Keratinocyte (primary cell): Measurements from ENCODE around the gene KCNG2. TPM values are rescaled to one million over a fixed set of nuclear protein-coding genes. Genes with fewer than 3 reads are reported as not detected.

ENCODE experiments used
- DNase-seq: peaks from one replicate; pipeline ENCODE4 v3.0.0-alpha.2; 2011; ENCODE audit warnings: low read depth, missing footprints, low spot score
- FAIRE-seq: peaks from 2 replicates; lab custom pipeline; 2011; peaks lifted over from hg19 to GRCh38; lab: Jason Lieb, UNC
- H2AFZ ChIP-seq: 2 replicates; pipeline ENCODE4 v1.6.0; 2012; ENCODE audit warnings: low read length, control low read depth, inconsistent platforms; ENCODE audit not compliant: control insufficient read depth
- H3K27ac ChIP-seq: 2 replicates; pipeline ENCODE4 v1.5.1; 2011; ENCODE audit warnings: low read length; ENCODE audit not compliant: control insufficient read depth, insufficient read depth
- H3K27me3 ChIP-seq: 3 replicates; pipeline ENCODE4 v1.6.0; 2011; ENCODE audit warnings: low read length; ENCODE audit not compliant: control insufficient read depth, insufficient read depth; ENCODE audit errors: extremely low read depth
- H3K36me3 ChIP-seq, 2 experiments: 2 replicates in 1 of 2; 3 replicates in 1 of 2; pipeline ENCODE4 v1.5.1; 2011; ENCODE audit warnings: low read length in 2 of 2, mild to moderate bottlenecking in 1 of 2; ENCODE audit not compliant: control insufficient read depth in 2 of 2, insufficient read depth in 2 of 2; ENCODE audit errors: extremely low read depth in 1 of 2
- H3K4me1 ChIP-seq: 3 replicates; pipeline ENCODE4 v1.5.1; 2011; ENCODE audit warnings: low read length; ENCODE audit not compliant: control insufficient read depth, insufficient read depth; ENCODE audit errors: extremely low read depth
- H3K4me2 ChIP-seq: 3 replicates; pipeline ENCODE4 v1.6.0; 2011; ENCODE audit warnings: low read depth, low read length; ENCODE audit not compliant: control insufficient read depth, insufficient read depth; ENCODE audit errors: extremely low read depth
- H3K4me3 ChIP-seq, 3 experiments: fragments of 200-600 bp in 1 of 3; sonication (generic) in 1 of 3; 2 replicates in 2 of 3; 3 replicates in 1 of 3; pipeline ENCODE4 v1.5.1; 2011 to 2016; ENCODE audit warnings: low read length in 3 of 3, mild to moderate bottlenecking in 3 of 3, control low read depth in 2 of 3, inconsistent platforms in 1 of 3, low read depth in 1 of 3, mixed read lengths in 1 of 3, mixed run types in 1 of 3, moderate library complexity in 1 of 3; ENCODE audit not compliant: control insufficient read depth in 2 of 3, insufficient read depth in 2 of 3; ENCODE audit errors: extremely low read depth in 1 of 3
- H3K79me2 ChIP-seq: 2 replicates; pipeline ENCODE4 v1.6.0; 2012; ENCODE audit warnings: low read length; ENCODE audit not compliant: control insufficient read depth, insufficient read depth
- H3K9ac ChIP-seq: 3 replicates; pipeline ENCODE4 v1.6.0; 2011; ENCODE audit warnings: low read length; ENCODE audit not compliant: control insufficient read depth, insufficient read depth; ENCODE audit errors: extremely low read depth
- H3K9me1 ChIP-seq: 3 replicates; pipeline ENCODE4 v1.6.0; 2011; ENCODE audit warnings: low read length; ENCODE audit not compliant: control insufficient read depth, insufficient read depth; ENCODE audit errors: extremely low read depth
- H3K9me3 ChIP-seq: 2 replicates; pipeline ENCODE4 v1.5.1; 2012; ENCODE audit warnings: low read depth, low read length; ENCODE audit not compliant: control insufficient read depth
- H4K20me1 ChIP-seq: 3 replicates; pipeline ENCODE4 v1.6.0; 2011; ENCODE audit warnings: low read length; ENCODE audit not compliant: control insufficient read depth, insufficient read depth; ENCODE audit errors: extremely low read depth
- EZH2 ChIP-seq: IDR thresholded peaks from one replicate; pipeline ENCODE4 v1.6.1; 2012; ENCODE audit warnings: inconsistent platforms, mild to moderate bottlenecking, low read length, moderate library complexity
- dilution Hi-C: fragments of 300-500 bp; cut with MboI; formaldehyde crosslinking; loops from one replicate; pipeline ENCODE4 v1.7.0; 2020; ENCODE audit warnings: low sequenced_read_pairs; ENCODE audit not compliant: extremely low pct_ligation_motif_present
- polyA plus RNA-seq, 5 experiments: library from polyadenylated mRNA; depleted of rRNA in 3 of 5; stranded (reverse) in 3 of 5; stranded (forward) in 1 of 5; unstranded in 1 of 5; fragments of >200 nt; gene quantifications; 1 replicate in 1 of 5; 2 replicates in 3 of 5; 3 replicates in 1 of 5; pipeline versions ENCODE4 v1.2.1 to v1.2.3, GENCODE V29; 2011 to 2012; ENCODE audit warnings: missing spikeins in 2 of 5, low read depth in 1 of 5, low replicate concordance in 1 of 5
- TF ChIP-seq, protein P1 (sequence below), 3 experiments: IDR thresholded peaks in 1 of 3; conservative IDR thresholded peaks in 1 of 3; optimal IDR thresholded peaks in 1 of 3; 2 replicates in 2 of 3; 3 replicates in 1 of 3; pipeline versions ENCODE3 to v1.5.1; 2011; ENCODE audit warnings: low read length in 3 of 3, mild to moderate bottlenecking in 3 of 3, moderate library complexity in 2 of 3, control low read depth in 1 of 3, inconsistent platforms in 1 of 3; ENCODE audit not compliant: insufficient read depth in 2 of 3; ENCODE audit errors: extremely low read depth in 1 of 3

The KCNG2 gene
- polyA plus RNA-seq, 1 donor (not counting 4 experiments of a cell fraction or from before 2014, with no cell fraction given): not detected

DNA sequence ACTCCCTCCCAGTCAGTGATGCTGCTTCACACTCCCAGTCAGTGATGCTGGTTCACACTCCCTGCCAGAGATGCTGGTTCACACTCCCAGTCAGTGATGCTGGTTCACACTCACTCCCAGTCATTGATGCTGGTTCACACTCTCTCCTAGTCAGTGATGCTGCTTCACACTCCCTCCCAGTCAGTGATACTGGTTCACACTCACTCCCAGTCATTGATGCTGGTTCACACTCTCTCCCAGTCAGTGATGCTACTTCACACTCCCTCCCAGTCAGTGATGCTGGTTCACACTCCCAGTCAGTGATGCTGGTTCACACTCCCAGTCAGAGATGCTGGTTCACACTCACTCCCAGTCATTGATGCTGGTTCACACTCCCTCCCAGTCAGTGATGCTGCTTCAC is 34.3 kb upstream of the KCNG2 start:
- Histone ChIP-seq H3K9me1 (no peaks in the 10 kb centered on the region), H3K36me3 (no peaks in the 10 kb centered on the region), H4K20me1 (no peaks in the 10 kb centered on the region), H3K27ac (no peak overlapping the region), H3K4me2 (no peak overlapping the region), H3K9ac (no peak overlapping the region), H3K4me1 (no peaks in the 10 kb centered on the region), H3K79me2 (no peaks in the 10 kb centered on the region), H3K27me3 (no peaks in the 10 kb centered on the region), H3K4me3 (no peak overlapping the region), H3K9me3 (peaks cover 2% of the 10 kb centered on the region), H2AFZ (no peak overlapping the region)
- no peak for DNase-seq
- dilution Hi-C loops: no loop called here
- TF ChIP-seq, protein P1, sequence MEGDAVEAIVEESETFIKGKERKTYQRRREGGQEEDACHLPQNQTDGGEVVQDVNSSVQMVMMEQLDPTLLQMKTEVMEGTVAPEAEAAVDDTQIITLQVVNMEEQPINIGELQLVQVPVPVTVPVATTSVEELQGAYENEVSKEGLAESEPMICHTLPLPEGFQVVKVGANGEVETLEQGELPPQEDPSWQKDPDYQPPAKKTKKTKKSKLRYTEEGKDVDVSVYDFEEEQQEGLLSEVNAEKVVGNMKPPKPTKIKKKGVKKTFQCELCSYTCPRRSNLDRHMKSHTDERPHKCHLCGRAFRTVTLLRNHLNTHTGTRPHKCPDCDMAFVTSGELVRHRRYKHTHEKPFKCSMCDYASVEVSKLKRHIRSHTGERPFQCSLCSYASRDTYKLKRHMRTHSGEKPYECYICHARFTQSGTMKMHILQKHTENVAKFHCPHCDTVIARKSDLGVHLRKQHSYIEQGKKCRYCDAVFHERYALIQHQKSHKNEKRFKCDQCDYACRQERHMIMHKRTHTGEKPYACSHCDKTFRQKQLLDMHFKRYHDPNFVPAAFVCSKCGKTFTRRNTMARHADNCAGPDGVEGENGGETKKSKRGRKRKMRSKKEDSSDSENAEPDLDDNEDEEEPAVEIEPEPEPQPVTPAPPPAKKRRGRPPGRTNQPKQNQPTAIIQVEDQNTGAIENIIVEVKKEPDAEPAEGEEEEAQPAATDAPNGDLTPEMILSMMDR (optimal IDR thresholded peaks at IDR 0.05 in 1 of 3, IDR thresholded peaks at IDR 0.05 in 1 of 3, conservative IDR thresholded peaks at IDR 0.05 in 1 of 3; ENCODE audit: extremely low read depth in 1 of 3, insufficient read depth in 2 of 3, low read length in 3 of 3): no peak
- no peak for TF ChIP-seq EZH2
- no peak for FAIRE-seq

DNA sequence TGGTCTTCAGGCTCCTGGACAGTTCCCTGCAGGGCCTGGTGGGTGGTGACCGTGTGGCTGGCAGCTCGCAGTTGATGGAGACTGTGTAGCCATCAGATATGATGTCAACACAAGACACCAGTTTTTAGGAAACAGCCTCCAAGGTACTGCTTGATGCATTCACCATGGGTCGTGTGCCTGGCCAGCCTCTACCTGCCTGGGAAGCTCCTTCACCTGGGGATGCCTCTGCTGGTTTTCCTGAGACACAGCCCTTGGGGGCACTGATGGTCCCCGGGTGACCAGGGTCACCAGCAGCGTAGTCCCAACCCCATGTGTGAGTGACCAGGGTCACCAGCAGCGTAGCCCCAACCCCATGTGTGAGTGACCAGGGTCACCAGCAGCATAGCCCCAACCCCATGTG is 33.6 kb upstream of the KCNG2 start:
- Histone ChIP-seq H3K9ac (no peak overlapping the region), H3K79me2 (no peaks in the 10 kb centered on the region), H4K20me1 (no peaks in the 10 kb centered on the region), H3K36me3 (no peaks in the 10 kb centered on the region), H2AFZ (no peak overlapping the region), H3K9me3 (peaks cover 2% of the 10 kb centered on the region), H3K4me3 (no peak overlapping the region), H3K4me2 (no peak overlapping the region), H3K27ac (no peak overlapping the region), H3K4me1 (no peaks in the 10 kb centered on the region), H3K9me1 (no peaks in the 10 kb centered on the region), H3K27me3 (no peaks in the 10 kb centered on the region)
- FAIRE-seq (no peak), DNase-seq (no peak)
- dilution Hi-C loops: no loop called here
- no peak for TF ChIP-seq EZH2
- TF ChIP-seq, protein P1 (optimal IDR thresholded peaks at IDR 0.05 in 1 of 3, IDR thresholded peaks at IDR 0.05 in 1 of 3, conservative IDR thresholded peaks at IDR 0.05 in 1 of 3; ENCODE audit: extremely low read depth in 1 of 3, insufficient read depth in 2 of 3, low read length in 3 of 3): no peak
